ENCODE data around the gene MKNK2.

The MKNK2 gene

GRCh38 chr19:2057484-2058469 is 6.7 kb upstream of the MKNK2 start:
- DNase-seq (ENCODE audit: low read depth) = no peak

GRCh38 chr19:2056837-2057192 is 5.8 kb upstream of the MKNK2 start:
- DNase-seq (ENCODE audit: low read depth) = no peak

- no peak for DNase-seq (ENCODE audit: low read depth)
Observed at GRCh38 chr19:2055931-2056836, 5.1 kb upstream of the MKNK2 start.

- no peak for DNase-seq (ENCODE audit: low read depth)
Observed at GRCh38 chr19:2054763-2055162, 3.7 kb upstream of the MKNK2 start.

GRCh38 chr19:2053601-2054389 is 2.8 kb upstream of the MKNK2 start:
- DNase-seq (ENCODE audit: low read depth) = no peak

- DNase-seq (ENCODE audit: low read depth) = peak; percentile 48
Observed at GRCh38 chr19:2051773-2052704, 995 bp upstream of the MKNK2 start.

- no peak for DNase-seq (ENCODE audit: low read depth)
Observed at GRCh38 chr19:2050349-2050990, 574 bp downstream of the MKNK2 start.

- peak; percentile 34 for DNase-seq (ENCODE audit: low read depth)
Observed at GRCh38 chr19:2049741-2050348, 1.2 kb downstream of the MKNK2 start.

- DNase-seq (ENCODE audit: low read depth) = no peak
Observed at GRCh38 chr19:2048959-2049740, 1.9 kb downstream of the MKNK2 start.

GRCh38 chr19:2048104-2048958 is 2.7 kb downstream of the MKNK2 start:
- DNase-seq (ENCODE audit: low read depth) = no peak

GRCh38 chr19:2047449-2048103 is 3.5 kb downstream of the MKNK2 start:
- peak; percentile 37 for DNase-seq (ENCODE audit: low read depth)

- DNase-seq (ENCODE audit: low read depth) = no peak
Observed at GRCh38 chr19:2047076-2047448, 4.0 kb downstream of the MKNK2 start.

GRCh38 chr19:2046046-2046907 is 4.8 kb downstream of the MKNK2 start:
- DNase-seq (ENCODE audit: low read depth) = no peak

GRCh38 chr19:2045501-2046045 is 5.5 kb downstream of the MKNK2 start:
- no peak for DNase-seq (ENCODE audit: low read depth)

GRCh38 chr19:2044709-2045500 is 6.1 kb downstream of the MKNK2 start:
- no peak for DNase-seq (ENCODE audit: low read depth)
